ENCODE measurements around the gene NTRK3.

DNA sequence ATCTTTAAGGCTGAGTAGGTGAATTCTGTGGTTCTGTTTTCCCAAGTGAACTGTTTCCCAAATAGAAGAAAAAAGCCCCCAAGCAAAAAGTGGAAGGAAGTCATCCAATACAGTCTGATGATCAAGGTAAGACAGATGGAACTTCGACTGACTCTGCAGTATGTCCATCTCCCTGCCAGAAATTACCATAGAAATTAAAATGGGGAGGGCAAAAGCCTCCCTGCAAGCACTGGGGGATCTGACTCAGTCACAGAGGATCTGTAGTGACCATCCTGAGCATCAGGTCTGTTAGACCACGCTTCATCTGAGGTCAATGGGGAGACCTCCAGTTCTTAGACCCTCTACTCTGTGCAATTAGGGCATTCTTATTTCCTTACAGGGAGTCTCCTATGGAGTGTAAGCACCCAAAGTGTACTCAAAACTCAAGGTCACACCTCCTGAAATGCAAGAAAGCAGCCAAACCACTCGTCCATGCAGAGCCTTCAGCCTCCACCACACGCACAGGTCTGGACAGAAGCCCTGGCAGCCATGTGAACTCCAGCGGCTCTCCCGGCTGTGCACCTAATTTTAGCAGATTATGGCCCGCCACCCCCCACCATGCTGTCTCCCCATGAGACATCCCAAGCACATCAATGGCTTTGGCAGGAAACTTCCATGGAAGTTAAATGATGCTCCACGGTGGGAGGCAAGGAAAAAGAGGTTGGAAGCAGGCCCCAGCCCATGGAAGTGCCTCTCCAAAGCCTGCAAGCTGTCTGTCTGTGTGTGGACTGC is 348.7 kb downstream of the NTRK3 start:
- TF ChIP-seq, protein P1, sequence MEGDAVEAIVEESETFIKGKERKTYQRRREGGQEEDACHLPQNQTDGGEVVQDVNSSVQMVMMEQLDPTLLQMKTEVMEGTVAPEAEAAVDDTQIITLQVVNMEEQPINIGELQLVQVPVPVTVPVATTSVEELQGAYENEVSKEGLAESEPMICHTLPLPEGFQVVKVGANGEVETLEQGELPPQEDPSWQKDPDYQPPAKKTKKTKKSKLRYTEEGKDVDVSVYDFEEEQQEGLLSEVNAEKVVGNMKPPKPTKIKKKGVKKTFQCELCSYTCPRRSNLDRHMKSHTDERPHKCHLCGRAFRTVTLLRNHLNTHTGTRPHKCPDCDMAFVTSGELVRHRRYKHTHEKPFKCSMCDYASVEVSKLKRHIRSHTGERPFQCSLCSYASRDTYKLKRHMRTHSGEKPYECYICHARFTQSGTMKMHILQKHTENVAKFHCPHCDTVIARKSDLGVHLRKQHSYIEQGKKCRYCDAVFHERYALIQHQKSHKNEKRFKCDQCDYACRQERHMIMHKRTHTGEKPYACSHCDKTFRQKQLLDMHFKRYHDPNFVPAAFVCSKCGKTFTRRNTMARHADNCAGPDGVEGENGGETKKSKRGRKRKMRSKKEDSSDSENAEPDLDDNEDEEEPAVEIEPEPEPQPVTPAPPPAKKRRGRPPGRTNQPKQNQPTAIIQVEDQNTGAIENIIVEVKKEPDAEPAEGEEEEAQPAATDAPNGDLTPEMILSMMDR (IDR thresholded peaks at IDR 0.05): no peak
- no peak for TF ChIP-seq POLR2A (IDR thresholded peaks at IDR 0.05)
